Measurements from ENCODE around the gene FBLN1.

- no peak for TF ChIP-seq CTCF (IDR thresholded peaks at IDR 0.05)
- no peak for TF ChIP-seq POLR2A (IDR thresholded peaks at IDR 0.05)
These were observed 47.1 kb upstream of the FBLN1 start for GRCh38 chr22:45455621-45456020.
